Panc1 (cell line): ENCODE measurements around the gene MAPK10. TPM values are rescaled to one million over a fixed set of nuclear protein-coding genes. Genes with fewer than 3 reads are reported as not detected.

ENCODE experiments used
- ATAC-seq: fragments of 200-7000 bp; cut with Tn5 transposase; 2 replicates; pipeline ENCODE4 v1.9.1; 2020; ENCODE audit warnings: mild to moderate bottlenecking, moderate library complexity
- BruUV-seq: library from RNA; stranded (reverse); fragments of 400-500 nt; replicated peaks from 2 replicates; lab custom pipeline; 2021; lab: Mats Ljungman, UMichigan
- CTCF ChIA-PET: fragments of 300-600 bp; sonication (Branson Sonifier 250); formaldehyde crosslinking; loops from one replicate; lab custom pipeline; 2022; ENCODE audit warnings: antibody characterized with exemption; lab: Charles Lee
- POLR2A ChIA-PET: fragments of 300-600 bp; sonication (Branson Sonifier 250); formaldehyde crosslinking; loops from one replicate; lab custom pipeline; 2022; ENCODE audit warnings: antibody characterized with exemption; lab: Charles Lee
- DNase-seq: peaks from one replicate; pipeline ENCODE4 v3.0.0-alpha.2; 2010; ENCODE audit warnings: low read depth, low spot score
- H3K27ac ChIP-seq: 2 replicates; pipeline ENCODE4 v1.5.1; 2011; ENCODE audit warnings: mild to moderate bottlenecking, low read length, inconsistent platforms
- H3K27me3 ChIP-seq: fragments of 200-500 bp; sonication (Bioruptor generic); 2 replicates; pipeline ENCODE4 v1.6.0; 2014; ENCODE audit warnings: low read length, inconsistent platforms; ENCODE audit not compliant: control insufficient read depth, insufficient read depth
- H3K36me3 ChIP-seq: fragments of 200-500 bp; sonication (Bioruptor generic); 2 replicates; pipeline ENCODE4 v1.5.1; 2014; ENCODE audit warnings: inconsistent platforms, mild to moderate bottlenecking, low read length, moderate library complexity; ENCODE audit not compliant: control insufficient read depth, insufficient read depth
- H3K4me1 ChIP-seq: 2 replicates; pipeline ENCODE4 v1.5.1; 2011; ENCODE audit warnings: inconsistent platforms, mild to moderate bottlenecking, low read length, moderate library complexity; ENCODE audit not compliant: control insufficient read depth, insufficient read depth
- H3K4me3 ChIP-seq, 2 experiments: 2 replicates each; pipeline ENCODE4 v1.5.1; 2011 to 2012; ENCODE audit warnings: low read depth in 2 of 2, low read length in 2 of 2, mild to moderate bottlenecking in 2 of 2, inconsistent platforms in 1 of 2, moderate library complexity in 1 of 2
- H3K9me3 ChIP-seq: fragments of 200-500 bp; sonication (Bioruptor generic); 2 replicates; pipeline ENCODE4 v1.5.1; 2014; ENCODE audit warnings: low read depth, mild to moderate bottlenecking, inconsistent platforms, low read length, moderate library complexity; ENCODE audit not compliant: control insufficient read depth, insufficient read depth
- CTCF ChIP-seq: fragments of 450-650 bp; IDR thresholded peaks from 2 replicates; pipeline ENCODE4 v1.5.1; 2017; ENCODE audit warnings: mild to moderate bottlenecking
- POLR2AphosphoS5 ChIP-seq: IDR thresholded peaks from 2 replicates; pipeline ENCODE4 v1.6.1; 2012; ENCODE audit warnings: mild to moderate bottlenecking, low read depth, low read length, moderate library complexity
- REST ChIP-seq, 2 experiments: IDR thresholded peaks; 2 replicates each; pipeline ENCODE4 v1.6.1; 2011 to 2012; ENCODE audit warnings: low read depth in 2 of 2, control low read depth in 1 of 2, low read length in 1 of 2, mild to moderate bottlenecking in 1 of 2, moderate library complexity in 1 of 2; ENCODE audit not compliant: insufficient read depth in 1 of 2
- SIN3A ChIP-seq: IDR thresholded peaks from 2 replicates; pipeline ENCODE4 v1.6.1; 2012; ENCODE audit warnings: low read depth, mild to moderate bottlenecking, low read length, moderate library complexity, borderline replicate concordance; ENCODE audit not compliant: insufficient read depth
- TCF7L2 ChIP-seq: IDR thresholded peaks from 2 replicates; pipeline ENCODE4 v1.6.1; 2011; ENCODE audit warnings: mild to moderate bottlenecking, low read depth, low read length, inconsistent platforms
- in situ Hi-C: cut with HindIII; loops from 2 replicates; pipeline ENCODE4 v1.10.0; 2016; ENCODE audit warnings: low sequenced_read_pairs, low pct_unique_long_range_greater_than_20kb
- intact Hi-C: fragments of 100-400 bp; cut with micrococcal nuclease; formaldehyde crosslinking; loops from one replicate; pipeline ENCODE4 v1.10.0; 2022; ENCODE audit not compliant: unreplicated experiment
- total RNA-seq: library from RNA; stranded (reverse); gene quantifications from one replicate; pipeline ENCODE4 v1.2.1, GENCODE V29; 2021; ENCODE audit not compliant: unreplicated experiment

The MAPK10 gene
- total RNA-seq, 1 experiment from 2014 or later: 0.85 TPM

- no peak overlapping the region for H3K27ac ChIP-seq
- no peaks in the 10 kb centered on the region for H3K36me3 ChIP-seq
- TF ChIP-seq POLR2AphosphoS5 (no peak), CTCF (no peak), REST (IDR thresholded peaks at IDR 0.05; ENCODE audit: insufficient read depth in 1 of 2, low read depth in 2 of 2, low read length in 1 of 2) (no peak), TCF7L2 (no peak), SIN3A (no peak)
- ChIA-PET POLR2A (no interaction called here), CTCF (interaction anchor here (0.7 kb wide), 1 partner anchor 306 kb away, joined by 3 read pairs; no protein-coding TSS in a partner anchor)
- in situ Hi-C loops: no loop called here
- ATAC-seq (no peak), DNase-seq (no peak)
- H3K4me1 ChIP-seq: no peaks in the 10 kb centered on the region
- H3K4me3 ChIP-seq: no peak overlapping the region
- BruUV-seq: no TSS peak
- no peaks in the 10 kb centered on the region for H3K9me3 ChIP-seq
- intact Hi-C loops: no loop called here
- no peaks in the 10 kb centered on the region for H3K27me3 ChIP-seq
These were observed 366.2 kb downstream of the MAPK10 start for GRCh38 chr4:85993641-85994040.

GRCh38 chr4:85986266-85986665 is 373.6 kb downstream of the MAPK10 start:
- DNase-seq: no peak
- H3K27ac ChIP-seq: no peak overlapping the region
- ChIA-PET CTCF (no interaction called here), POLR2A (no interaction called here)
- no peak for ATAC-seq
- H3K27me3 ChIP-seq: no peaks in the 10 kb centered on the region
- TF ChIP-seq TCF7L2 (no peak), REST (IDR thresholded peaks at IDR 0.05; ENCODE audit: insufficient read depth in 1 of 2, low read depth in 2 of 2, low read length in 1 of 2) (no peak), POLR2AphosphoS5 (no peak), SIN3A (no peak), CTCF (no peak)
- intact Hi-C loops (no loop called here), in situ Hi-C loops (no loop called here)
- no peaks in the 10 kb centered on the region for H3K9me3 ChIP-seq
- BruUV-seq: no TSS peak
- no peak overlapping the region for H3K4me3 ChIP-seq
- no peaks in the 10 kb centered on the region for H3K36me3 ChIP-seq
- H3K4me1 ChIP-seq: no peaks in the 10 kb centered on the region
